ENCODE data around the gene ICAM4.
"Not testable (repeated sequence)": the region's sequence is repeated elsewhere in the genome, so short reads cannot be mapped to it uniquely, and the experiment has no call there.

The ICAM4 gene

DNA sequence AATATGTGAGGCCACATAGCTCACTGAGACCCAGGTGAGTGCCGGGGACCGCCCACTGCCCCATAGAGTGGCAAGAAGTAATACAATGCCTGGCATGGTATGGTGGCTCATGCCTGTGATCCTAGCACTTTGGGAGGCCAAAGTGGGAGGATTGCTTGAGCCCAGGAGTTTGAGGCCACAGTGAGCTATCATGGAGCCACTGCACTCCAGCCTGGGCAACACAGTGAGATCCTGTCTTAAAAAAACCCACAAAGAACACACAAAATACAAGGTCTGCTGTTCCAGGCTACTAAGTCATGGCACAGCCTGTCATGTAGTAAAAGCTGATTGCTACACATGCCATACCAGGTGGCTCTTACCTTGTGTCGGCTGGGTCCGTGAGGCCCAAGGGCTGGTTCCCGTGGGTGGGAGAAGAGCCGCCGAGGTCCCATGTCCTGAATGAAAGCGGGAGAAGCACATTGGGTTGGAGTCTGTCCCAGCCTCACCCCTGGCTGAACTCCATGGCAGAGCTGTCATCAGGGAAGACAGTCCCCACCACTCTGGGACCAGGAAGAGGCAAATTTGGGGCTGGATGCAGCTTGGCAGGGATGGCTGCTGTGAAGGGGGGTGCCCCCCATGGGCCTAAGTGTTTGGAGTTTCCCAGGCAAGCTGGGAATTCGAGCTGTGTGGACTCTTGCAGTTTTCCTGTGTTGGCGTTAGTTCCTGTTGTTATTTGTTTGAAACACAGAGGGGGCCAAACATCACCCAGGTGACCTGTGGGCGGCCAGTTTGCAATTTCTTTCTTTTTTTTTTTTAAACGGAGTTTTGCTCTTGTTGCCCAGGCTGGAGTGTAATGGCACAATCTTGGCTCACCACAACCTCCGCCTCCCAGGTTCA lies 32.3 kb downstream of the ICAM4 start:
- no peak for DNase-seq (ENCODE audit: low read depth, low spot score)

GRCh38 chr19:10320602-10321416 lies 34.1 kb downstream of the ICAM4 start:
- no peak for DNase-seq (ENCODE audit: low read depth, low spot score)

DNA sequence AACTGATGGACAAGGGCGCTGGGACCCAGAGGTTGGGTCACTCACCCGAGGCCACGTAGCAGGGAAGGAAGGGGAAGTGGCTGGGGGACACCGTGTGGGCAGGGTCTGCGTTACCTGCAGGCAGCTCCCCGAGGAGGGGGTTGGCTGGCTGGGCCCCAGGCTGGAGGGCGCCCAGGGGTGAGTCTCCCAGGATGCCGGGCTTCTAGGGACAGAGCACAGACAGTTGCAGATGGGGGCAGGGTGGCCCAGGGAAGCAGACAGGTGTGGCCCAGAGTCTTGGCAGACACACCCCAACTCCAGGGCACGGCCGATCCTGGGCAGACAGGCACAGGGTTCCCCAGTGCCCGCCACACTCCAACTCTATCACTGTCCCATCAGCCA lies 34.7 kb downstream of the ICAM4 start:
- no peak for DNase-seq (ENCODE audit: low read depth, low spot score)

- no peak for DNase-seq (ENCODE audit: low read depth, low spot score)
These were observed 35.4 kb downstream of the ICAM4 start for GRCh38 chr19:10321874-10322835.

GRCh38 chr19:10325732-10326131 lies 39.0 kb downstream of the ICAM4 start:
- no peak for DNase-seq (ENCODE audit: low read depth, low spot score)

DNA sequence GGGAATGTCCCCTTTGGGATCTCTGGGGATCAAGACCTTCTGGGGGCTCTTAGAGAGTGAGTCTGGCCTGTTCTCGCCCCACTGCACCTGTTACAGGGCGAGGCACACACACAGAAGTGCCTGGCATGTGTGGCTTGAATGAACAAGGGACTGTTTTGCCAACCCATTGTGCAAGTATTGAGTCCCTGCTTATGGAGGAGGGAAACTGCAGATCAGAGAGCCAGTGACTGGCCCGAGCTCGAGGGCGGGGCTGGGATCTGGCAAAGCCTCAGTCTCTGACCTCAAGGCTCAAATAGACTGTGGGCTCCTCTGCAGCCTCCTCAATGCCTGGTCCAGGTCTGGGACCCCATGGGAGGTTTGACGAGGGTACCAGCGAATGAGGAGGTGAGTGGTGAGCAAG lies 41.0 kb downstream of the ICAM4 start:
- DNase-seq (ENCODE audit: low read depth, low spot score) = no peak

DNA sequence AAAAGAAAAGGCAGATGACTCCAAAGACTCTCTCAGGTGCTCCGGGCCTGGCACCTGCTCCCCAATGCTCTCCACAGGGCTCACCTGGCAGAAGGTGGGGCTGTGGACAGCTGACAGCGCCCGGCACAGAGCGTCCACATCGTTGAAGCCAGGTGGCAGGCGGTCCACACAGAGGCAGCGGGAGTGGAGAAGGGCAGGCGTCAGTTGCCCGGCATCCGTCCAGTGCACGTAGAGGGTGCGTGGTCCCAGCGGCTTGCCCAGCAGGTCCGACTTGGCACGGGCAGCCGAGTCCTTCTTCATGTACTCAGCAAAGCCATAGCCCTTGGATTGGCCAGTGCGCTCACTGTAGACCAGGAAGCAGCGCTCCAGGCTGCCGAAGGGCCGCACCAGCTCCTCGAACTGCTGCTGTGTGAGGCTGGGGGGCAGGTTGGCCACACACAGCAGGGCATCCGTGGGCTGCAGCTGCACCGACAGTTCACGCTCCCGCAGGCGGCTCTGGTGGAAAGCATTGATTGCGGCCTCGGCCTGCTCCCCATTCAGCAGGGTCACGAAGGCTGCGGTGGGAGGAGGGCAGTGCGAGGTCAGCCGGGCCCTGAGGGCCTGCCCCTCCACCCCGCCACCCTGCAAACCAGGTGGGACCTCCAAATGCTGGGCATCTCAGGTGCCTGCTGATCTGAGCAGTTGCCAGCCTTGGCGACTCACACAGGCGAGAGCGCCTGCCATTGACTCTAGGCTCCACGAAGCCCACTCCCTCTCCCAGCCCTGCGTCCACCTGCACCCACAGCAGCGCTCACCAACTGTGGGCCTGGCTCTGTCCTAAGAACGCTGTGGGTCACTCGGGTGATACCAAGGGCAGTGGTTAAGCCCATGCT lies 42.0 kb downstream of the ICAM4 start:
- DNase-seq (ENCODE audit: low read depth, low spot score) = no peak

DNA sequence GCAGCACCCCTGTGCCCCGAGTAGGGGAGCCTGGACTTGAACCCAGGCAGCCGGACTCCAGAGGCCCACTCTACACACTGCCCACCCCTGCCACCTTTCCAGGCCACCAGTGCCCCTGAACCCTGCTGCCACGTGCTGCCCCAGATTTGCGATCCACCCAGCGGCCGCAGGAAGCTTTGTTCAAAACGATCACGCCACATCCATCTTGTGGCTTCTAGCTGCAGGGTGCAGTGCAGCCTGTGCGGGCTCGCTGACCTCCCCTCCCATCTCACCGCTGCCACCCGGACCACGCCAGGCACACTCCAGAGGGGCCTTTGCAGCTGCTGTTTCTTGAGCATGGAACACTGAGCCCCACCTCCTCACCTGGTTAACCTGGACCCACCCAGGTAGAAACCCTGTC lies 42.8 kb downstream of the ICAM4 start:
- no peak for DNase-seq (ENCODE audit: low read depth, low spot score)

GRCh38 chr19:10332158-10332964 lies 45.6 kb downstream of the ICAM4 start:
- DNase-seq (ENCODE audit: low read depth, low spot score) = no peak

- DNase-seq (ENCODE audit: low read depth, low spot score) = no peak
These were observed 46.4 kb downstream of the ICAM4 start, which contains the start of gene RAVER1 for GRCh38 chr19:10332965-10333757. Gene RAVER1, minus strand, starts transcription at chr19:10333529. Its CDS starts 22 bp downstream, at chr19:10333507.

- DNase-seq (ENCODE audit: low read depth, low spot score) = no peak
These were observed 47.2 kb downstream of the ICAM4 start for GRCh38 chr19:10333758-10334587.

GRCh38 chr19:10334588-10335351 lies 48.0 kb downstream of the ICAM4 start:
- no peak for DNase-seq (ENCODE audit: low read depth, low spot score)

- no peak for DNase-seq (ENCODE audit: low read depth, low spot score)
These were observed 48.7 kb downstream of the ICAM4 start for GRCh38 chr19:10335352-10335985.

GRCh38 chr19:10336725-10337124 lies 50.0 kb downstream of the ICAM4 start:
- DNase-seq (ENCODE audit: low read depth, low spot score) = not testable (repeated sequence)

Data from iPS DF 19.7 (cell line).